ENCODE data around the gene DCXR.

Gene DCXR

DNA sequence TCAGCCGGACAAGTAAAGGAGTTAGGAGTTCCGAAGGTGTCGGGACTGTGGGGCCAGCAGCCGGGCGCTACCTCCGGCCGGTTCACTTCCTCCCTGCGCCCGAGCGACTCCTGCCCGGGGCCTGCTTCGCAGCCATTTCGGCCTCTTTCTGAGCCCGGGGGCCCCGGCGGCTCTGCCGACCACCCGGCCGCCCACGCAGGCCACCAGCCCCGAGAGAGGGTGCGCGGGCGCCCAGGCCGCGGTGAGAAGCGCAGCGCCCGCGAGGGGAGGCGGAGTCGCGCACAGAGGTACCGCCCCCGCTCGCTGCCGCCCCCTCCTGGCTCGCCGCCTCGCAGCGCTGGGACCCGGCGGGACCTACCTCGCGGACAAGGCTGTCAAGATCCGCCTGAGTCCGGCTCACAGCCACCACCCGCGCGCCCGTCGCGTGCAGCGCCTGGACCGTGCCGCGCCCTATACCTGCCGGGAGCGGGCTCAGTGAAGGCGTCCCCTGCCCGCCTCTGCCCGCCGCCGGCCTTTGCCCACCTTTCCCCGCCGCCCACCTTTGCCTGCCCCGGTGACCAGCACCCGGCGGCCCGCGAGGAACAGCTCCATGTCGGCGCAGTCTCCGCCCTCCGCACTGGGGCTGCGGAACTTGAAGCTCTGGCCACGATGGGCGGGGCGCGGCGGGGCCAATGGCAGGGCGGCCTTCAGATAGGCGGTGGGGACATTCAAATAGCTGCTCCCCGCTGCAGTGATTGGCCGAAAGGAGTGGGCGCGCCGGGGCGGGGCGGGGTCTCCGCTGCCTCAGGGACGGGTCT, at the start of gene DCXR:
Gene DCXR, minus strand, starts transcription at position 606 of the 797 bp plus-strand sequence. Its CDS starts 15 bp downstream, at position 591.
- DNase-seq (ENCODE audit: low read depth in 2 of 3, low spot score in 1 of 3) = peak; percentile 91 to 97 (median 91)

DNA sequence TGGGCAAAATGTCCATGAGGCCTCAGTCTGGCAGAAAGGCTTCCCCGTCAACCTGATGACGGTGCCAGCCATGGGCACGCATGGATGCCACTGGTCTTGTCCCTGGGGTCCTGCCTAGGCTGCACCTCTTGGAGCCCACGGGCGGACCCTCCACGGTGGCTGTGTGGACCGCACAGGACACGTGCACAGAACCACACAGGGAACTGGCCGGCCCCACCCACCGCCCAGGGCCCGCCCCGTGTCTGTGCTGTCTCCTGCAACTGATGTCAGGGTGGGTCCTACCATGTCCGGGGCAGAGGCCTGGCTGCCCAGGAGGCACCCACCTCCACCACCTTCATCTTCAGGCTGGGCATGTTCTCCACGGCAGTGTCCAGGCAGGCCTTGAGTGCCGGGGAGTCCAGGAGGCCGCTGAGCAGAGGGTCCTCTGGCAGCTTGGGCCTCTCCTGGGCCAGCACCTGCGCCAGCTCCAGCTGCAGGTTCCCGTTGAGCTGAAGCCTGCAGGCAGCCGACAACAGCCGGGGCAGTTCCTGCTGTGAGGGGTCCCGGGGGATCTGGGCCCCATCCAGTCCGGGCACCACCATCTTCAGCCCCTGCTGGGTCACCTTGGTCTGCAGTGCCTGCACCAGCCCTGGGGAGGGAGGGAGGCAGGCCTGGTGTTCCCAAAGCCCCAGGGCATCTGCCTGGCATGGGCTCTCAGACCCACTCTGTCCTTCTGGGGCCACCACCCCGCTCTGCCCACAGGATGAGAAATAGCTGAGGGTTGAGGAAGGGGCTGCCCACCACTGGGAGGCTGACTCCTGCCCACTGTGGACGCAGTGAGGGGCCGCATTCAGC, 48.7 kb upstream of the DCXR start:
- no peak for DNase-seq (ENCODE audit: low read depth in 2 of 3, low spot score in 1 of 3)

GRCh38 chr17:82085031-82085861, 47.7 kb upstream of the DCXR start:
- no peak for DNase-seq (ENCODE audit: low read depth in 2 of 3, low spot score in 1 of 3)

DNA sequence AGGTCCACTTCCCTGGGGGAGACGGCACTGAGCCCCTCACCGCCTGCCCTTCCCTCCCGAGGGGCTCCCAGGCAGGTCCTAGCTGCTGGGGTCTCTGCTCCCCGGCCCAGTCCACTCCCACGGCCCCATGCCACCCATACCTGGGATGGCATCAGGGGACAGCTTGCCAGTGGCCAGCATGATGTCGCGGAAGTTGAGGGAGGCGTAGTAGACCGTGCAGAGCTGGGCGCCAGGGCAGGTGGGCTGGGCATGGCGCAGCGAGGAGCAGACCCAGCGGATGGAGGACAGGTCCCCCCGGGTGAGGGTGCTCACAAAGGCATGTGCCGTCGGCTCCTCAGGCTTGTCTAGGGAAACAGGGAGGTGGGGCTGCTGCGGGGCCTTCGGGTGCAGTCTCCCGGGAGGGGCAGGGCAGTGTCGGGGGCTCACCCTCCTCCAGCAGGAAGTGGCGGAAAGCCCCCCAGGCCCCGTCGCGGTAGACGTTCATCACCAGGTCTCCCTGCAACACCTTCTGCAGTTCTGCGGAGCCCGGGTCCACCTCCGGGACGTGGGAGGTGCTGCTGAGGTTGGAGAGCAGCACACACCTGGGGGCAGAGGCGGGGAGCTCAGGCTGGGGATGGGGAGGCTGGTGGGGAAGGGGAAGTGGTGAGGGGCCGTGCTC, 47.0 kb upstream of the DCXR start:
- DNase-seq (ENCODE audit: low read depth in 2 of 3, low spot score in 1 of 3) = no peak

- DNase-seq (ENCODE audit: low read depth in 2 of 3, low spot score in 1 of 3) = no peak
Observed at GRCh38 chr17:82083533-82084359, 46.2 kb upstream of the DCXR start.

GRCh38 chr17:82083009-82083408, 45.5 kb upstream of the DCXR start:
- no peak for DNase-seq (ENCODE audit: low read depth in 2 of 3, low spot score in 1 of 3)

DNA sequence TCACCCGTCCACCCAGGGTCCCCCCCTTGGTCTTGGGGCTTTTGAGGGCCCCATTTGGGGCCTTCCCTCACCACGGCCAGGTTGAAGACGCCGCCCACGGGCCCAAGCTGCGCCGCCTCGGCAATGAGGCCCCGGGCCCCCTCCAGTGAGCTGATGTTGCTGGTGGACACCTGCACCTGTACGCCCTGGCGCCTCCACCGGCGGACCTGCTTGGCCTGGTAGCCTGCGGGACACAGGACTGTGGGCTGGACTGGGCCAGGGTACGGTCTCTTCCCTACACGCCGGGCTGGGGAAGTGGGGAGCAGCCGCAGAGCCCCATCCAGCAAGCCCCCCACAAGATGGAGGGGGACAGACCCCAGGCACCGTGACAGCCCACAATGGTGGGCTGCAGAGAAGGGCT, 45.0 kb upstream of the DCXR start:
- no peak for DNase-seq (ENCODE audit: low read depth in 2 of 3, low spot score in 1 of 3)

DNA sequence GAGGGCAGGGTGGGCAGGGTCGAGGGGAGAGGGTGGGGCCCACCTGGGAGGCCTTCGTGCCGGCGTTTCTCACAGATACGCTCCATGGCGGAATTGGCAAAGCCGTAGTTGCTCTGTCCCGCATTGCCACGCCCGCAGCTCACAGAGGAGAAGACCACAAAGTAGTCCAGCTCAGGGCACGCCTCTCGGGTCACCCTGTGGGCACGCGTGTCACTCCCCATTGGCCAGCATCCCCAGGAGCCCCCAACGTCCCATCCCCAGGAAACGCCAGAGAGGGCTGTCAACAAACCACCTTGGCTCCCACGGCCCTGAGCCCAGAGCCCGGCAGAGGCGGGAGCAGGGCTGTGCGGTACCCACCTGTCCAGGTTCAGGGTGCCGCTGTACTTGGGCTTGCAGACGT, 44.5 kb upstream of the DCXR start:
- DNase-seq (ENCODE audit: low read depth in 2 of 3, low spot score in 1 of 3) = no peak

- DNase-seq (ENCODE audit: low read depth in 2 of 3, low spot score in 1 of 3) = no peak
Observed at GRCh38 chr17:82081546-82081945, 44.0 kb upstream of the DCXR start.

DNA sequence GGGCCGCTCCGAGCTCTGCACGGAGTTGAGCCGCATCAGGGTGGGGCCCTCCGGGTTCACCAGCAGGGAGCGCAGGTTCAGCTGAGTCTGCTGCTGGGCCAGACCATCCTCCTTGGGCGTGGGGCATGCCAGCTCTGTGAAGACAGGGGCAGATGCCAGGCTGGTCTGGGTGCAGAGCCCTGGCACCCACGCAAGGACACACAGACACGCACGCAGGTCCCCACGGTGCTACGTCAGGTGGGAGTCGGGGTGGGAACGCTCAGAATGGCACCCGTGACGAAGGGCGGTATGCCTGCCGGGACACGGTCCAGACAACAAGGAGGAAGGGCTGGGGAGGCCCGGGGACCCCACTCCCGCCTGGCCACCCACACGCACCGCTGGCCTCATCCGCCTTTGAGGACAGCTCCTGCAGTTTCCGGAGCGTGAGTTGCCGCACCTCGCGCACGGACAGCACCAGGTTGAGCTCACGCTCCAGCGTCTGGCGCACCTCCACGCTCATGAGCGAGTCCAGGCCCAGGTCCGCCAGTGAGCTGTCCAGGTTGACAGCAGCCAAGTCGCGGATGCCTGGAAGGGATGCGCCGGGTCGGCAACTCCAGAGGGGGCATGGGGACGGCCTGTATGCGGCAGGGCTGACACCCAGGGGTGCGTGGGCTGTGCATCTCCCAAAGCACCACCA, 43.4 kb upstream of the DCXR start:
- no peak for DNase-seq (ENCODE audit: low read depth in 2 of 3, low spot score in 1 of 3)

DNA sequence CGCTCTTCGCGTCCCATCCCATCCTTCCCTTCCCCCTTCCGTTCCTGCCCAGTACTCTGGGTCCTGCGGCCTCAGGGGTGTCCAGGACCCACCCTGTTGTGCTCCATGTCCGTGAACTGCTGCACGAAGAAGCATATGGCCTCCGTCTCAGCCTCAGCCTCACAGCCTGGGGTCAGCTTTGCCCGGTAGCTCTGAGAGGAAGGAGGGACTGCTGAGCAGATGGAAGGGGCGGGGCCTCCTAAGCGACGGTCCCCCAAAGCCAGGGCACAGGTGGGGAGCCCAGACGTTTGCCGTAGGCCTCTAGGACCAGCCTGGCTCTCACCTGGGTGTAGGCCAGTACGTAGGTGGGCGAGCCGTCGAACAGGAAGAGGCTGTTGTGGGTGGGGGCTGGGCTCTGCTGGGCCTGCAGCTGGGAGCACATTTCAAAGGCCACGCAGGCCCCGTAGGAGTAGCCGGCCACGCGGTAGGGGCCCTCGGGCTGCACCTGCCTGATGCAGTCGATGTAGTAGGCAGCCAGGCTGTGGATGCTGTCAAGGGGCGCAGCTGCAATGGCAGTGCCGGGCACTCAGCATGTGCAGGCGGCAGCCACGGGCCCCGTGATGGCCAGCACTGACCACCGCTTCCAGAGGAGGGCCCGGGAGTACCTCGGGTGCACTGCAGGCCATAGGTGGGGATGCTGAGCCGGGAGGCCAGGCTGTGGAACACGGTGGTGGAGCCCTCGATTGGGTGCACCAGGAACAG, 42.7 kb upstream of the DCXR start:
- no peak for DNase-seq (ENCODE audit: low read depth in 2 of 3, low spot score in 1 of 3)

- DNase-seq (ENCODE audit: low read depth in 2 of 3, low spot score in 1 of 3) = no peak
Observed at GRCh38 chr17:82079001-82079677, 41.6 kb upstream of the DCXR start.

GRCh38 chr17:82078433-82078832, 40.9 kb upstream of the DCXR start:
- DNase-seq (ENCODE audit: low read depth in 2 of 3, low spot score in 1 of 3) = no peak

- no peak for DNase-seq (ENCODE audit: low read depth in 2 of 3, low spot score in 1 of 3)
Observed at GRCh38 chr17:82077617-82078358, 40.3 kb upstream of the DCXR start.

DNA sequence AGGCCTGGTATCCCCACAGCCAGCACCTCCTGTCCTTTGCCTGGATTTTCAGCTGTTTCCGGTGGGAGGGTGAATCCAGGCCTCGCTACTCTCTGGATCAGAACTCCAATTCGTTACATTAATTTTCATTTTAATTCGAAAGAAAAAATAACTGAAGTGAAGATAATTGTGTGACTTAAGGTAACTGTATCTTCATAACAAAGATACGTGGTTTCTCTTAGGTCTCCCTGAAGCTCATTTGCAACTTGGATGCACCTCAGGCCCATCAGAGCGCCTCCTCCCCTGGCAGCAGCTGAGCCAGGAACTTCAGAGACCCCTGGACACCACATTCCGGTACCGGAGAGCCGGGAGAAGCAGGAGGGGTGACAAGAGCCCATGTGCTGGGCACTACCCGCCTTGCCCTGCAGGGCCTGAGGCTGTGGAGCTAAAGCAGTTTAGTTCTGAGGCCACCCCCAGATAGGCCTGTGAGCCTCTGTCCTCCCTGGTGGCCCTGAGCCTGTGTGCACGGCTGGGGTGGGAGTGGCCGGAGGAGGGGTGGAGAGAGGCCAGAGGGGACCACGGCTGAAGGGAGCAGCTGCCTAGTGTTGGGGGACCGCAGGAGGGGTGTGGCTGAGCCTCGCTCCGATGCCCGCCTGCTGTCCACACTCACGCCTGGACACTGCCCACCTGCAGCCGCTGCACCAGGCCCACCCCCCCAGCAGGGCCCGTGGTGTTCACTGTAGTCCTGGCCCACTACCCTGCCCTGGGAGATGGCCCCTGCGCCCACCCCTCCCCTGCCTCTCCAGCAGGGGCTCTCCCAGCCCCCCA, 39.5 kb upstream of the DCXR start:
- DNase-seq (ENCODE audit: low read depth in 2 of 3, low spot score in 1 of 3) = no peak

DNA sequence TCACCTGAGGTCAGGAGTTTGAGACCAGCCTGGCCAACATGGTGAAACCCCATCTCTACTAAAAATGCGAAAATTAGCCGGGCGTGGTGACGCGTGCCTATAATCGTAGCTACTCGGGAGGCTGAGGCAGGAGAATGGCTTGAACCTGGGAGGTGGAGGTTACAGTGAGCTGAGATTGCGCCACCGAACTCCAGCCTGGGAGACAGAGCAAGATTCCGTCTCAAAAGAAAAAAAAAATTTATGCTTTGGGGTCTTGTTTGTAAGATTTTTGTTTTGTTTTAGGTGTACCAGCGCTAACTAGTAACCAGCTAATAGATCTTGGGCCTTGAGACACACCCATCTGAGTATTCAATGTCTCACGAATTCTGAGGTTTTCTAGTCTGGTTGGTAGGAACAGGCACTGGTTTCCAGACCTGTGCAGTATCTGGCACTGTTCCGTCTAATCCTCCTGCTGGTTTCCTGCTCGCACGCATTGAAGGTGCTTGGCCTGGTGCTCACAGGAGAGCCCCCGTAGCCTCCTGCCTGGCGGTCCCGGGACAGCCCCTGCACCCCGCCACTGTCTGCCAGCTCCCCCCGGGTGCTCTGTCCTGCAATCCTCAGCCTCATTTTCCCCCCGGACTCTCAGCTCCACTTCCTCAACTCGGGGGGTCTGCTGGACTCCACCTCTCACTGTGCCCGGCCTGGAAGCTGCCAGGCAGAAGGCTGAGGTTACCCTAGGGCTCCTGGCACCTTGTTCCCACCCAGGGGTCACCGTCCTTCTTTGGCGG, 38.7 kb upstream of the DCXR start:
- DNase-seq (ENCODE audit: low read depth in 2 of 3, low spot score in 1 of 3) = no peak
